CD4-positive, CD25-positive, alpha-beta regulatory T cell (primary cell): Measurements from ENCODE around the gene CDK5R1. TPM values are rescaled to one million over a fixed set of nuclear protein-coding genes. Genes with fewer than 3 reads are reported as not detected.

Experiments
- ATAC-seq, 2 donors: fragments of 150-1000 bp; cut with Tn5 transposase; one replicate each; pipeline ENCODE4 v1.10.0; 2021; ENCODE audit warnings: low read depth in 2 of 2, moderate number of reproducible peaks in 2 of 2, moderate library complexity in 1 of 2
- DNase-seq, 3 donors: peaks; one replicate each; pipeline versions ENCODE4 v3.0.0 to v3.0.0-alpha.2; 2012 to 2022; ENCODE audit warnings: mixed read lengths in 1 of 3
- H3K27ac ChIP-seq: one replicate; pipeline ENCODE4 v1.7.0; 2013; ENCODE audit warnings: mild to moderate bottlenecking, low read length; ENCODE audit not compliant: insufficient read depth, poor library complexity, severe bottlenecking
- H3K27me3 ChIP-seq: one replicate; pipeline ENCODE4 v1.7.0; 2013; ENCODE audit warnings: low read length; ENCODE audit not compliant: control insufficient read depth, insufficient read depth
- H3K36me3 ChIP-seq: one replicate; pipeline ENCODE4 v1.7.0; 2013; ENCODE audit warnings: mild to moderate bottlenecking, low read length, moderate library complexity; ENCODE audit not compliant: control insufficient read depth, insufficient read depth
- H3K4me1 ChIP-seq: 2 replicates; pipeline ENCODE4 v1.7.0; 2013; ENCODE audit warnings: mild to moderate bottlenecking, low read length; ENCODE audit not compliant: insufficient read depth, control insufficient read depth, poor library complexity, severe bottlenecking
- H3K4me3 ChIP-seq: one replicate; pipeline ENCODE4 v1.7.0; 2013; ENCODE audit warnings: low read depth, mild to moderate bottlenecking, low read length, moderate library complexity
- H3K9me3 ChIP-seq, 2 experiments: 1 replicate in 1 of 2; 2 replicates in 1 of 2; pipeline ENCODE4 v1.7.0; 2013; ENCODE audit warnings: low read length in 2 of 2, mild to moderate bottlenecking in 1 of 2, moderate library complexity in 1 of 2; ENCODE audit not compliant: control insufficient read depth in 2 of 2
- H3K27ac Mint-ChIP-seq, 3 donors: one replicate each; pipeline ENCODE4 v1.8.0; 2020 to 2022; ENCODE audit warnings: mild to moderate bottlenecking in 3 of 3, mixed read lengths in 3 of 3, moderate library complexity in 2 of 3
- H3K27me3 Mint-ChIP-seq: one replicate; pipeline ENCODE4 v1.8.0; 2022; ENCODE audit warnings: mild to moderate bottlenecking, mixed read lengths
- H3K36me3 Mint-ChIP-seq: one replicate; pipeline ENCODE4 v1.8.0; 2020; ENCODE audit warnings: mixed read lengths
- H3K4me1 Mint-ChIP-seq, 4 donors: one replicate each; pipeline ENCODE4 v1.8.0; 2020 to 2022; ENCODE audit warnings: mixed read lengths in 4 of 4, mild to moderate bottlenecking in 1 of 4
- H3K4me3 Mint-ChIP-seq, 4 donors: one replicate each; pipeline ENCODE4 v1.8.0; 2020 to 2022; ENCODE audit warnings: mild to moderate bottlenecking in 4 of 4, mixed read lengths in 4 of 4, moderate library complexity in 3 of 4
- H3K9me3 Mint-ChIP-seq, 7 donors: one replicate each; pipeline ENCODE4 v1.8.0; 2020 to 2022; ENCODE audit warnings: mixed read lengths in 7 of 7, mild to moderate bottlenecking in 3 of 7, moderate library complexity in 2 of 7
- polyA plus RNA-seq, 4 donors: library from polyadenylated mRNA; unstranded; fragments of 300-500 nt; fragmentation: Illumina TruSeq; gene quantifications; one replicate each; pipeline ENCODE4 v1.2.3, GENCODE V29; 2021
- total RNA-seq: library from RNA; stranded (reverse); gene quantifications from one replicate; pipeline ENCODE4 v1.2.3, GENCODE V29; 2022

Gene CDK5R1
- total and polyA plus RNA-seq, 5 donors from 2014 or later = 3.5 to 8.9 (median 6.3) TPM

DNA sequence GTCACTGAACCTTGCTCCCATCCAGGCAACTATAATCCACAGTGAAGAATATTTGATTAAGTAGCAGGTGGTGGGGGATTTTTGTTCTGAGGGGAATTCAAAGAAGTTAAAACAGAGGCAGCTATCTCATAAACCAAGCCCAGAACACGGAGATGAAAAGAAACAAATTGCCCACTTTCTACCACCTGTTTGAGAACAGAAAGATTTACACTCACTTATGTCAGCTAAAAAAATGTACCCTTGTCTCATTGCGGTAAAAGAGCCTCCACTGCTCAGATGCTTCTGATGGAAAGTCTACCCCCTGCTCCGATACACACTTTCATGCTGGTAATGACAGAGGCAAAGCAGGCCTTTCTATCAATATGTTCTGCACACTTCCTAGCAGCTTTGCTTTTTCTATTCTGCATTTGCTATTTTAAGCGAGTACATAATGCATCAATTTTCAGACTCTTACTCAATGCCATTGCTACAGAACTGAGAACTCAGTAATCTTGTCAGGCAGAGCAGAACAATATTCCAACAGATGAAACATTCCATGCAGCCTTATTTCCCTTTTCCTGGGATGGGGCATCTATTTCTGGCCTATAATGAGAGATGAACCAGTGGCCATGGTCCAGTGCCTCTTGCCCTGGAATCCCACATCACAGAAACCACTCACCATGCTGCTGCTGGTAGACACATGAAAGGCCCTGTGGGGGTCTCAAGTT lies 29.0 kb downstream of the CDK5R1 start:
- H3K9me3 Mint-ChIP-seq = no peaks in the 10 kb centered on the region
- Histone ChIP-seq H3K9me3 (no peaks in the 10 kb centered on the region), H3K27me3 (no peaks in the 10 kb centered on the region), H3K4me1 (peaks cover 45% of the 10 kb centered on the region), H3K4me3 (no peak overlapping the region), H3K27ac (no peak overlapping the region), H3K36me3 (no peaks in the 10 kb centered on the region)
- H3K27ac Mint-ChIP-seq = peak overlapping the region; percentile 32 to 82 (median 54)
- no peak for ATAC-seq
- H3K27me3 Mint-ChIP-seq = peaks cover 26% of the 10 kb centered on the region
- H3K4me3 Mint-ChIP-seq = peak overlapping the region in 2 of 4 donors; percentile 7 to 27
- no peak for DNase-seq
- peaks cover 3% of the 10 kb centered on the region for H3K36me3 Mint-ChIP-seq
- H3K4me1 Mint-ChIP-seq = peaks cover 23 to 73% (median 39%) of the 10 kb centered on the region in 4 donors

- DNase-seq (no peak), ATAC-seq (no peak)
- no peaks in the 10 kb centered on the region for H3K9me3 ChIP-seq
- H3K4me3 Mint-ChIP-seq = no peak overlapping the region
- peaks cover 24% of the 10 kb centered on the region for H3K27me3 Mint-ChIP-seq
- no peaks in the 10 kb centered on the region for H3K27me3 ChIP-seq
- H3K36me3 ChIP-seq = no peaks in the 10 kb centered on the region
- peaks cover 21 to 75% (median 40%) of the 10 kb centered on the region in 4 donors for H3K4me1 Mint-ChIP-seq
- H3K4me3 ChIP-seq = no peak overlapping the region
- H3K9me3 Mint-ChIP-seq = no peaks in the 10 kb centered on the region
- H3K27ac ChIP-seq = no peak overlapping the region
- peak overlapping the region in 2 of 3 donors; percentile 7 to 82 for H3K27ac Mint-ChIP-seq
- H3K36me3 Mint-ChIP-seq = no peaks in the 10 kb centered on the region
- peaks cover 49% of the 10 kb centered on the region for H3K4me1 ChIP-seq
Measured at GRCh38 chr17:32516450-32516849, 29.7 kb downstream of the CDK5R1 start.

DNA sequence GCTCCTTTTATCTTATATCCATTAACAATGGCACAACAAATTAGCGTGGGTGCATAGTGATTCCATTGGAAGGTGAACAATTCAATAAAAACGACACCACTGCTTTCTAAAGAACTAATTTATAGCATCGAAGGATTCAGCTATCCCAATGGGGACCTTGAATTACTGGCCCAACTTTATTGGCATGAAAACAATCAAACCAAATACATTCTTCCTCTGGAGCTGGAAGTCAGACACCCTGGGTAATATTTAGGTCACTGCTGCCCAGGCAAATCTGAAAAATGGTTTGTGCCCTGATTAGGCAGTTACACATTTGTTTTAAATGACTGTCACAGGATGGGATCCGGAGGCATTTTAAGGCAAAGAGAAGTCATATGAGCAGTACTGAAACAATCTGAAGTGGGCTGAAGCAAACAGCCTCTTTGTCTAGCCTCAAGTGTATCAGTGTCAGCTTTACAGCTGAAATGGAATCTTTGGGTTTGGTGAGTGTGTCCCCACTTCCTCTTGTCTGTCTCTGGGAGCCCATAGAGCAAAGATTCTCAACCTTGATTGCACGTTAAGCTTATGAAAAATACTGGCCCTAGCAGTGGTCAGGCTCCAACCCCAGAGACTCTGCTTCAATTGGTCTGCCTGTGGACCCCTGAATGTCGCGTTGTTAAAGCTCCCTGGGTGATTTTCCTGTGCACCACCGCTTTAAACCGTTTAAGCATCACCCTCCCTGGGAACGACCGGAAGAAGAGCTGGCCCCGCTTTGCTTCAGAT lies 30.3 kb downstream of the CDK5R1 start:
- no peak for DNase-seq
- no peaks in the 10 kb centered on the region for H3K36me3 Mint-ChIP-seq

DNA sequence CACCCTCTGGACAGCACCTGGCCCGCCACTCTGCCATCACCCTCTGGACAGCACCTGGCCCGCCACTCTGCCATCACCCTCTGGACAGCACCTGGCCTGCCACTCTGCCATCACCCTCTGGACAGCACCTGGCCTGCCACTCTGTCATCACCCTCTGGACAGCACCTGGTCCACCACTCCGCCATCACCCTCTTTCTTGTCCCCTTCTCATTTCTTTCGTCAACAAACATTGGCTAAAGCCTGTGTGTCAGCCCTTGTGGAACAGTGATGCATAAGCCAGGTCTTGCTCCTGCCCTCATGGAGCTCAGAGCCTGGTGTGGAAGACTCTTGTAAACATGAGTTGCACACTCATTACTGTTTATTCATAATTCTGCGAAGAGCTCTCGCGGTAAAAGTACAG lies 31.2 kb downstream of the CDK5R1 start:
- H3K9me3 Mint-ChIP-seq = no peaks in the 10 kb centered on the region
- peaks cover 18 to 73% (median 44%) of the 10 kb centered on the region in 4 donors for H3K4me1 Mint-ChIP-seq
- peaks cover 3% of the 10 kb centered on the region for H3K36me3 Mint-ChIP-seq
- DNase-seq (no peak), ATAC-seq (no peak)
- H3K4me3 Mint-ChIP-seq = peak overlapping the region in 3 of 4 donors; percentile 78 to 84 (median 78)
- H3K27ac ChIP-seq = no peak overlapping the region
- H3K9me3 ChIP-seq = no peaks in the 10 kb centered on the region
- H3K27ac Mint-ChIP-seq = peak overlapping the region; percentile 66 to 90 (median 82)
- H3K4me1 ChIP-seq = peaks cover 52% of the 10 kb centered on the region
- H3K36me3 ChIP-seq = no peaks in the 10 kb centered on the region
- no peaks in the 10 kb centered on the region for H3K27me3 ChIP-seq
- no peak overlapping the region for H3K4me3 ChIP-seq
- peaks cover 22% of the 10 kb centered on the region for H3K27me3 Mint-ChIP-seq

More for the DNA sequence above, 30.3 kb downstream of the CDK5R1 start:
- no peaks in the 10 kb centered on the region for H3K9me3 ChIP-seq
- no peaks in the 10 kb centered on the region for H3K36me3 ChIP-seq
- H3K4me1 ChIP-seq = peaks cover 49% of the 10 kb centered on the region
- Mint-ChIP-seq H3K4me3 (peak overlapping the region; percentile 4 to 74 (median 48)), H3K9me3 (no peaks in the 10 kb centered on the region), H3K27ac (peak overlapping the region; percentile 74 to 82 (median 76)), H3K27me3 (peaks cover 23% of the 10 kb centered on the region), H3K4me1 (peaks cover 18 to 72% (median 39%) of the 10 kb centered on the region in 4 donors)
- no peak overlapping the region for H3K27ac ChIP-seq
- peak overlapping the region; percentile 15 for H3K4me3 ChIP-seq
- ATAC-seq = no peak
- no peaks in the 10 kb centered on the region for H3K27me3 ChIP-seq

GRCh38 chr17:32518646-32519227 lies 31.9 kb downstream of the CDK5R1 start:
- Histone ChIP-seq H3K36me3 (no peaks in the 10 kb centered on the region), H3K9me3 (no peaks in the 10 kb centered on the region), H3K4me3 (no peak overlapping the region), H3K27me3 (no peaks in the 10 kb centered on the region), H3K27ac (peak overlapping the region; percentile 60), H3K4me1 (peaks cover 59% of the 10 kb centered on the region)
- ATAC-seq = no peak
- DNase-seq = no peak
- Mint-ChIP-seq H3K27me3 (peaks cover 18% of the 10 kb centered on the region), H3K4me1 (peaks cover 23 to 76% (median 46%) of the 10 kb centered on the region in 4 donors), H3K9me3 (no peaks in the 10 kb centered on the region), H3K4me3 (peak overlapping the region; percentile 66 to 84 (median 78)), H3K36me3 (peaks cover 3% of the 10 kb centered on the region), H3K27ac (peak overlapping the region; percentile 66 to 90 (median 82))

- peaks cover 3% of the 10 kb centered on the region for H3K36me3 Mint-ChIP-seq
- no peaks in the 10 kb centered on the region for H3K27me3 ChIP-seq
- H3K9me3 ChIP-seq = no peaks in the 10 kb centered on the region
- H3K4me1 Mint-ChIP-seq = peaks cover 28 to 83% (median 51%) of the 10 kb centered on the region in 4 donors
- H3K27ac Mint-ChIP-seq = peak overlapping the region; percentile 96 to 100 (median 99)
- H3K36me3 ChIP-seq = no peaks in the 10 kb centered on the region
- peak overlapping the region; percentile 78 to 96 (median 88) for H3K4me3 Mint-ChIP-seq
- peaks cover 67% of the 10 kb centered on the region for H3K4me1 ChIP-seq
- ATAC-seq = peak; percentile 48 to 65
- H3K9me3 Mint-ChIP-seq = no peaks in the 10 kb centered on the region
- H3K27me3 Mint-ChIP-seq = peaks cover 21% of the 10 kb centered on the region
- peak in 2 of 3 donors; percentile 36 to 51 for DNase-seq
- peak overlapping the region; percentile 60 for H3K27ac ChIP-seq
- H3K4me3 ChIP-seq = peak overlapping the region; percentile 74
Measured at GRCh38 chr17:32519228-32520103, 32.7 kb downstream of the CDK5R1 start.
